A673 (cell line): ENCODE measurements around the gene C5.

ENCODE experiments used
- EZH2 ChIP-seq: fragments of 200-600 bp; sonication (generic); IDR thresholded peaks from 2 replicates; pipeline ENCODE4 v1.6.1; 2017; ENCODE audit warnings: borderline replicate concordance, low read depth, mild to moderate bottlenecking, mixed read lengths, antibody characterized with exemption, low read length; ENCODE audit not compliant: poor library complexity, severe bottlenecking
- TF ChIP-seq, protein P1 (sequence below): fragments of 300-800, 200-600 bp; sonication (generic); conservative IDR thresholded peaks from 2 replicates; pipeline ENCODE4 v1.5.1; 2017; ENCODE audit warnings: low read depth, mild to moderate bottlenecking, antibody characterized with exemption, low read length, moderate library complexity, mixed read lengths

DNA sequence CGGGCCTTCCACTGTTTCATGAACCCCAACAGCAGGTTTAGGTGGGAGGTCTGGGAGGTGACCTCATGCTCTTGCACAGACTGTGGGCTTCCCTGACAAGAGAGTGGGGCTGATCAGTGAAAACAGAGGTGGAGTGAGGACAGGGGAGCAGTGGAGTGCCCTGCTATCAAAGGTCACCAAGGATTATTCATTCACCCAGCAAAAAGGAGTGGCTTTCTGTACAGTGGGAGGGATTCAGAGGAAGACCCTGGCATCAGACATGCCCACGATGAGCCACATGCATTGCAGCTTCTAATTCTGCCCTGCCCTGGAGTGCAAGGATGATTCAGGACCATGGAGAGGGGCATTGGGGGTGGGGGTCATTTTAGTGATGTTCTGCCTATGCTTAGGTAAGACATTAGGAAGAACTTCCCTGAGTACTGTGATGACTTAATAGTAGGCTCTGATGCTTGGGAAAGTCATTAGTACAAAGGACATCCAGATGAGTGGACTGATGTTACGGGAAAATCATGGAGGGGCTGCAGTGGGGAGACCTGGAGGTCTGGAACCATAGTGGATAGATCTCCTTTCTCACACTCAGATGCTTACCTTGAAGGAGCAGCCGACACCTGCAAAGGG lies 136.3 kb downstream of the C5 start:
- TF ChIP-seq, protein P1, sequence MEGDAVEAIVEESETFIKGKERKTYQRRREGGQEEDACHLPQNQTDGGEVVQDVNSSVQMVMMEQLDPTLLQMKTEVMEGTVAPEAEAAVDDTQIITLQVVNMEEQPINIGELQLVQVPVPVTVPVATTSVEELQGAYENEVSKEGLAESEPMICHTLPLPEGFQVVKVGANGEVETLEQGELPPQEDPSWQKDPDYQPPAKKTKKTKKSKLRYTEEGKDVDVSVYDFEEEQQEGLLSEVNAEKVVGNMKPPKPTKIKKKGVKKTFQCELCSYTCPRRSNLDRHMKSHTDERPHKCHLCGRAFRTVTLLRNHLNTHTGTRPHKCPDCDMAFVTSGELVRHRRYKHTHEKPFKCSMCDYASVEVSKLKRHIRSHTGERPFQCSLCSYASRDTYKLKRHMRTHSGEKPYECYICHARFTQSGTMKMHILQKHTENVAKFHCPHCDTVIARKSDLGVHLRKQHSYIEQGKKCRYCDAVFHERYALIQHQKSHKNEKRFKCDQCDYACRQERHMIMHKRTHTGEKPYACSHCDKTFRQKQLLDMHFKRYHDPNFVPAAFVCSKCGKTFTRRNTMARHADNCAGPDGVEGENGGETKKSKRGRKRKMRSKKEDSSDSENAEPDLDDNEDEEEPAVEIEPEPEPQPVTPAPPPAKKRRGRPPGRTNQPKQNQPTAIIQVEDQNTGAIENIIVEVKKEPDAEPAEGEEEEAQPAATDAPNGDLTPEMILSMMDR, result no peak
- TF ChIP-seq EZH2, result no peak
